Esophagus squamous epithelium (tissue), 5 donors: ENCODE data around the gene IFNGR1. TPM values are rescaled to one million over a fixed set of nuclear protein-coding genes. Genes with fewer than 3 reads are reported as not detected.

ENCODE experiments used
- DNase-seq: peaks from one replicate; lab custom pipeline; 2025; lab: John Stamatoyannopoulos, UW
- H3K27ac ChIP-seq, 4 donors: fragments of 200-600 bp; sonication (generic); one replicate each; pipeline ENCODE4 v1.5.1; 2016 to 2019; ENCODE audit warnings: mild to moderate bottlenecking in 1 of 4
- H3K27me3 ChIP-seq, 4 donors: fragments of 200-600 bp; sonication (generic); 1 replicate in 3 of 4; 2 replicates in 1 of 4; pipeline versions ENCODE4 v1.5.1 to v1.6.0; 2017 to 2021; ENCODE audit warnings: antibody characterized with exemption in 1 of 4
- H3K36me3 ChIP-seq, 3 donors: fragments of 200-600 bp; sonication (generic); one replicate each; pipeline ENCODE4 v1.5.1; 2016 to 2019
- H3K4me1 ChIP-seq, 3 donors: fragments of 200-600 bp; sonication (generic); one replicate each; pipeline ENCODE4 v1.5.1; 2017 to 2019
- H3K4me3 ChIP-seq, 4 donors: fragments of 200-600 bp; sonication (generic); 1 replicate in 3 of 4; 2 replicates in 1 of 4; pipeline ENCODE4 v1.5.1; 2016 to 2019; ENCODE audit warnings: mild to moderate bottlenecking in 2 of 4, moderate library complexity in 1 of 4
- H3K9me3 ChIP-seq, 3 donors: fragments of 200-600 bp; sonication (generic); one replicate each; pipeline ENCODE4 v1.5.1; 2016 to 2019
- CTCF ChIP-seq, 6 experiments: fragments of 450-650 bp in 4 of 6; fragments of 200-600 bp in 2 of 6; sonication (generic) in 2 of 6; IDR thresholded peaks; one replicate each; pipeline ENCODE4 v1.5.1; 2016 to 2019; ENCODE audit warnings: antibody characterized with exemption in 6 of 6, mild to moderate bottlenecking in 4 of 6, moderate library complexity in 4 of 6
- POLR2A ChIP-seq, 4 donors: fragments of 450-650 bp; IDR thresholded peaks; one replicate each; pipeline ENCODE4 v1.6.1; 2017; ENCODE audit warnings: antibody characterized with exemption in 4 of 4, mild to moderate bottlenecking in 4 of 4, moderate library complexity in 3 of 4
- WGBS, 2 donors: methylation state at CpG; one replicate each; pipeline ENCODE4 v1.1.5; 2018; 5-methylcytosine and 5-hydroxymethylcytosine counted together
- intact Hi-C: fragments of 100-400 bp; cut with DNase I; formaldehyde crosslinking; loops from one replicate; pipeline ENCODE4 v1.15.0; 2022
- total RNA-seq, 4 donors: library from RNA; depleted of rRNA; stranded (reverse); fragments of >200 nt; gene quantifications; one replicate each; pipeline ENCODE4 v1.1.0, GENCODE V29; 2016
- donor health status: DM: yes; HTN: yes; CAD: no.

The IFNGR1 gene
- total RNA-seq, 4 donors from 2014 or later, result 33.8 to 96.8 (median 84.8) TPM

DNA sequence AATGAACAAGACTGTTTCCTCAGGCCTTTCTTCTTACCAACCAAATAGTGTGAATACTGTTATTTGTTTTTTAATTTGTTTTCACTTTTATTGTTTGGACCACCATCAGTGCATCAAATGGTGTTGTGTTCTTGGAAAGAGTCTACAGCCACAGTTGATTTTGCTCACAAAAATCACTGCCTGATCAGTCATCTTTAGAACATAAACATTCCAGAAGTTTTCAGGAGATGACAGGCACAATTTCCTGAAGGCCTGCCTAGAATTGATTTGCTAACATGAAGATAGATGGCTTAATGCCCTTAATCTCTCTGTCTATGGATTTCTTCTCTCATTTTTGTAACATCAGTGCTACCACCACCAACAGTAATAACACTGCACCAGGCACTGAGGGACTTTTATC lies 59.3 kb downstream of the IFNGR1 start:
- no peaks in the 10 kb centered on the region for H3K36me3 ChIP-seq
- no peaks in the 10 kb centered on the region for H3K27me3 ChIP-seq
- H3K9me3 ChIP-seq, result no peaks in the 10 kb centered on the region
- no peak for DNase-seq
- peaks cover 0 to 64% (median 4%) of the 10 kb centered on the region in 3 donors for H3K4me1 ChIP-seq
- TF ChIP-seq CTCF (IDR thresholded peaks at IDR 0.05) (no peak), POLR2A (IDR thresholded peaks at IDR 0.05) (no peak)
- H3K27ac ChIP-seq, result no peak overlapping the region
- intact Hi-C loops, result no loop called here
- no peak overlapping the region for H3K4me3 ChIP-seq

GRCh38 chr6:137157601-137158000 lies 61.6 kb downstream of the IFNGR1 start:
- intact Hi-C loops, result no loop called here
- TF ChIP-seq POLR2A (IDR thresholded peaks at IDR 0.05), result no peak
- no peak for TF ChIP-seq CTCF (IDR thresholded peaks at IDR 0.05)
- Histone ChIP-seq H3K4me3 (no peak overlapping the region), H3K36me3 (no peaks in the 10 kb centered on the region), H3K27me3 (no peaks in the 10 kb centered on the region), H3K27ac (peak overlapping the region in 1 of 4 donors; percentile 33), H3K9me3 (no peaks in the 10 kb centered on the region), H3K4me1 (peaks cover 0 to 44% (median 4%) of the 10 kb centered on the region in 3 donors)
- 25 to 35% methylated on average over 4 of the region's 4 CpGs for WGBS, 2 donors
- no peak for DNase-seq

DNA sequence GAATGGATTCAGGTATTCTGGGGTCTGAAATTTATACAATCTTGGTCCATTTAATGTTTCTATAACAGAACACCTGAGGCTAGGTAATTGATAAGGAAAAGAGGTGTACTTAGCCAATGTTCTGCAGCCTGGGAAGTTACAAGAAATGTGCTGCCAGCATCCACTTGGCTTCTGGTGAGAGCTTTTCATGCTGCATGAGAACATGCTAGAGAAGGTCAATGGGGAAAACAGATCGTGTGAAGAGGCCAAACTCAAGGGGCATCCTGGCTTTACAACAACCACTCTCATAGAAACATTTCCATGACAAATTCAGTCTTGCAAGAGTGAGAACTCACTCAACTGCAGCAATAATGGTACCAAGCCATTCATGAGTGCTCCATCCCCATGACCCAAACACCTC lies 62.5 kb downstream of the IFNGR1 start:
- Histone ChIP-seq H3K36me3 (no peaks in the 10 kb centered on the region), H3K27ac (no peak overlapping the region), H3K4me1 (peaks cover 0 to 34% (median 4%) of the 10 kb centered on the region in 3 donors), H3K4me3 (no peak overlapping the region), H3K27me3 (no peaks in the 10 kb centered on the region), H3K9me3 (no peaks in the 10 kb centered on the region)
- no peak for DNase-seq
- 78 to 100% methylated on average over 1 of the region's 1 CpG for WGBS, 2 donors
- no peak for TF ChIP-seq CTCF (IDR thresholded peaks at IDR 0.05)
- no peak for TF ChIP-seq POLR2A (IDR thresholded peaks at IDR 0.05)
- intact Hi-C loops, result no loop called here

DNA sequence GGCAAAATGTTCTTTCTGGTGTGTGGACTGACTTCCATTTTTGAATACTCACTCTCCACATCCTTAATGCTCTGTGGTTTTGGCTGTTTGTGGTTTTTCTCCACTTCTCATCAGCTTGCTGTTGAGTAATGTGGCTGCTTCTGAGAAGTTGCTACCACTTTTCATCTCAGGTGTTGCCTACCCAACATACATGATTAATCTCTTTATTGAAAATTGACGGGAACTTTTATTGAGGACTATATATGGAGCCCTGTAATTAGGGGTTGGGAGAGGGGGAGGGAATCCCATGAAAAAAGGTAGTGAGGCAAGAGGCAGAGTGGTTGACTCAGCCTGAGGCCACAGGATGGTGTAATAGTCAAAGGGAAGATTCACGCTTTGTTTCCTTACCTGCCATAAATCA lies 63.4 kb downstream of the IFNGR1 start:
- TF ChIP-seq POLR2A (IDR thresholded peaks at IDR 0.05), result no peak
- no peak for TF ChIP-seq CTCF (IDR thresholded peaks at IDR 0.05)
- H3K4me3 ChIP-seq, result no peak overlapping the region
- DNase-seq, result no peak
- peaks cover 0 to 26% (median 4%) of the 10 kb centered on the region in 3 donors for H3K4me1 ChIP-seq
- H3K27ac ChIP-seq, result no peak overlapping the region
- WGBS, 2 donors, result 35 to 39% methylated on average over 2 of the region's 2 CpGs
- intact Hi-C loops, result no loop called here
- H3K36me3 ChIP-seq, result no peaks in the 10 kb centered on the region
- H3K9me3 ChIP-seq, result no peaks in the 10 kb centered on the region
- H3K27me3 ChIP-seq, result no peaks in the 10 kb centered on the region

- Histone ChIP-seq H3K4me1 (peaks cover 0 to 4% (median 0%) of the 10 kb centered on the region in 3 donors), H3K9me3 (no peaks in the 10 kb centered on the region), H3K27me3 (no peaks in the 10 kb centered on the region), H3K36me3 (no peaks in the 10 kb centered on the region), H3K27ac (no peak overlapping the region), H3K4me3 (no peak overlapping the region)
- 80 to 84% methylated on average over 3 of the region's 3 CpGs for WGBS, 2 donors
- DNase-seq, result no peak
- intact Hi-C loops, result no loop called here
- no peak for TF ChIP-seq POLR2A (IDR thresholded peaks at IDR 0.05)
- no peak for TF ChIP-seq CTCF (IDR thresholded peaks at IDR 0.05)
These were observed 69.1 kb downstream of the IFNGR1 start for GRCh38 chr6:137150072-137150471.
